C1 segment of cervical spinal cord (tissue), 14 donors: ENCODE results near the gene HSF2BP.
"Not testable (repeated sequence)": the region's sequence is repeated elsewhere in the genome, so short reads cannot be mapped to it uniquely, and the experiment has no call there.

Source experiments
- DNase-seq, 14 donors: peaks; one replicate each; lab custom pipeline; 2025; lab: John Stamatoyannopoulos, UW

The HSF2BP gene

DNA sequence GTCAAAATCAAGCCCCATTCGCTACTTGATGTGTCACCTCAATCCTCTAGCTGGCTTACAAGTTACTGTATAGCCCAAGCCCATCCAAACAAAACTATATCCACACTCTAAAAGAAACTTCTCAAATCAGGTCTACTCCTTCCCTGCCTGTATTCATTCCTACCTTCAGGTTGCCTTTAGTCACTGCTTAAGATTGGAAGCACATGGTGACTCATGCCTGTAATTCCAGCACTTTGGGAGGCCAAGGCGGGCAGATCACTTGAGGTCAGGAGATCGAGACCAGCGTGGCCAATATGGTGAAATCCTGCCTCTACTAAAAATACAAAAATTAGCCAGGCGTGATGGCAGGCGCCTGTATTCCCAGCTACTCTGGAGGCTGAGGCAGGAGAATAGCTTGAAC lies 7.4 kb downstream of the HSF2BP start:
- DNase-seq: not testable (repeated sequence)

DNA sequence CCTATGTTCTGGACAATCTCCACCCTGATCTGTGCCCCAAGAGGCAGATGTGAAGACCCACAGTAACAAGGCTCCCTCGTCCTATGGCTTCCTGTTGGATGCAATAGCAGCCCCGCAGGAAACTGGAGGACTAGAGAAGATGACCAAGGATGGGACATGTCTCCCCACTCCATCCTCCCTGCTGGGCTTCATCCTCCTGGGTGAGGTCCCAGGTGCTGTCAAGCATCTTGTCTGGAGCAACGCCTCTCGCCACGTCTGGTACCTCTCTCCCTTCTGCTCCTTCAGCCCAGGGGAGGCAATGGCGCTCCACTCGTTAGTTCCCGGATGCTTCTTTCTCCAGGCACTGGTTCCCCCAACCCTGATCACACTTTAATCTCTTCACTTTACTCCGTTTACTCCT lies 11.1 kb downstream of the HSF2BP start:
- no peak for DNase-seq

DNA sequence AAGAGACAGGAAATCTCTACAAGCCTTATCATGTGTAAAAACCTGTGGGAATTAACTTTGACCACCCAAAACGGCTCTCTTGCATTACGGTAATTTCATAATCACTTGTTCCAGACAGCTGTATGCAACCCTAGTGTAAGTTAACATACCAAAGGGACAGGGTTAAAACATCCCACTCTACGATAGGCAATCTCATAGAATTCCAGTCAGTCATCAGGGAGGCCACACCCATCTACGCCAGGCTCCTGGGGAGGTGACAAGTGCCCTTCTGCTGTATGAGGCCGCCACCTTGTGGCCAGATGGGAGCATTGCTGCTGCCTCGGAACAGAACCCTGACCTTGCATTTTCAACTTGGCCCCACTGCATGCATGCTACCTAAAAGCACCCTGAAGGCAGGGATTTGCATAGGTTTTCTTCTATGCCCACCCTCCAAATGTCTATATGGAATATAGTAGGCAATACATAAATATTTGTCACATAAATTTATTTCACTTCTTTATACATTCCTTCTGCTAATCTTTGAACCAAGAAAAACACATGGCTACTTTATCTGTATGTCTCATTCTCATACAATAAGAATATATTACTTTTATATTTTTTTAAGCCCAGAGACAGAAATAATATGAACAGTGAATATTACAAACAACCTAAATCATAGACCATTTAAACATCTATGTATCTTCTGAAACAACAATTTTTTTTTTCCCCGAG lies 12.6 kb downstream of the HSF2BP start:
- DNase-seq: peak; percentile 4 to 82 (median 69)

DNA sequence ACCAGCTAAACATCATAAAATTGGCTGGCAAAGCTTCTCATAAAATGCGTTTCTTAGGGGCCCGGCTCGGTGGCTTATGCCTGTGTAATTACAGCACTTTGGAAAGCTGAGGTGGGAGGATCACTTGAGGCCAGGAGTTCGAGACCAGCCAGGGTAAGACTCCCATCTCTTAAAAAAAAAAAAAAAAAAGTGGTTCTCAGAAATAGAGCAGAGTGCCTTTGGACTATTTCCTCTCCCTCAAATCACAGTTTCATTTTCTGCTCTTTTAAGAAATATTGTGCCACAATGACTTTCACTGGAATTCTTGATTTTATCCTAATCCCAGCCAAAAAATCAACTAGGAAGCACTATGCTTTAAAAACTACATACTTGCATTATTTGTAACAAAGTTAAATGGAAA lies 13.3 kb downstream of the HSF2BP start:
- no peak for DNase-seq

DNA sequence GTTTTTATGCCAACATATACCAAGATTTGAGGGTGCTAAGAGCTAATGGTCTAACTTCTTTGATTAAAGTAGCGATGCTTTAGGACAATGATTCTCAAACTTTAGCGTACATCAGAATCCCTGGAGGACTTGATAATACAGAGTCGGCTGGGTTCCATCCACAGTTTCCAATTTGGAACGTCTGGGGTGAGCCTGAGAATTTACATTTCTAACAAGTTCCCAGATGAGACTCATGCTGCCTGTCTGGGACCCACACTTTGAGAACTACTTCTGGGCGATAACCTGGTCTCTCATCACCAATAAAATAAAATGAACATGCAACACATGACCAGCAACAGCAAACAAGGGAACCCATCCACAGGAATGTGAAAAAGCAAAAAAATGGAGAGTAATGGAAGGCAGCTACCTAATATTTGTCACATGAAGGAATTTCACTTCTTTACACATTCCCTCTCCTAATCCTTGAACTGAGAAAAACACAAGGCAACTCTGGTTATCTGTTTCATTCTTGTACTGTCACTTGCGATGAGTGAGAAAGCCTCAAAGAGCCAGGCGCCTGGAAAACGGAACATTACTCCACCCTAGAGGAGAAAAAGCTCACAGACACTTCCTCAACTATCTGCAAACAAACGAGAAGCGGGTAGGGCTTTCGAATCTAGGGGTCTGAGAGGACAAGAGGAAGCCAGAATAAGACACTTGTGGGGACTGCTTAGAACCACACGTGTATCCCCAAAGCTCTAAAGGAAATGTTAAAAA lies 14.0 kb downstream of the HSF2BP start:
- DNase-seq: peak in 5 of 14 donors; percentile 5 to 23 (median 15)

DNA sequence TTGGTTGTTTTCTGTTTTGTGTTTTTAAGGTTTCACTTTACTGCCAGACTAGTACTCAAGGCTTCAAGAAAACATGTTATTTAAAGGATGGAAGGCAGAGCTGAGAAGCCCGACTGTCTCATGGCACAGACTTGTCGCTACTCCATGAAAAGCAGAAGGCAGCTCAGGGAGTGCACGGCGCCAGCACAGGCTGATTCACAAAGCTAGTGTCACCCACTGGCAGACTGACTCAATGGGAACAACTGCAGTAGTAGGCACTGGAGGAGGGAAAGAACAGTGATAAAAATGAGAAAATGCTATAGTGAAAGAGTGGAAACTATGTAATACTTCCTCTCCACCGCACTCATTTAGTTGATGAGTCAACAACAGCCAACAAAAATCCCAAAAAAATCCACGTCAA lies 14.7 kb downstream of the HSF2BP start:
- no peak for DNase-seq

DNA sequence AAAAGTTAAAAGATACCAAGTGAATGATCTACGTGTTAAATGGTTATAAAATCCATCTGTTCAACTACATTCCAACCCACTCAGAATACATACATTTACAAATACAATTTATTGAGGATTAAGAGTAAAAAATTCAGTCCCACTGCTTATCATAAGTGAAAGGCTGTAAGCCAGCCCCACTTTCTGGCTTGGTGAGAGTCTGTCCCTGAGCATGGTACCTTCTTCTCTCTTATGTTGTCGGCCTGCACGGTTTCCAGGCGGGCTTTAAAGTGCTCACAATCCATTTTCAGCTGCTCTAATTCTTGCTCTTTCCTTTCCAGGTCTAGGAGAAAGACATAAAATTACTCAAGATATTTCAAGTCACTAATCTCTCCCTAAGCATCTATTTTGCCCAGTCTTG lies 15.2 kb downstream of the HSF2BP start:
- no peak for DNase-seq

DNA sequence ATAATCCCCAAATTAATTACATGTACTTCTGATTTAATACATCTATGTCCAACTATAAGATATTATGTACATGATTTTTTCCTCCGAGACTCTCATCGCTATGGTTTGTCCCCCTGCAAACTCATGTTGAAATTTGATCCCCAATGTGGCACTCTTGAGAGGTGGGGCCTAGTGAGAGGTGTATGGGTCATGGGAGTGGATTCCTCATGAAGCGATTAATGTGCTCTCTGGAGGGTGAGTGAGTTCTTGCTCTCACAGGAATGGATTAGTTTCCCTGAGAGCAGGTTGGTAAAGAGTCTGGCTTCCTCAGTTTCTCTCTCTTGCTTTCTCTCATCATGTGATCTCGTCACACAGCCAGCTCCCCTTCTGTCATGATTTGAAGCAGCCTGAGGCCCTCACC lies 16.1 kb downstream of the HSF2BP start:
- DNase-seq: no peak

DNA sequence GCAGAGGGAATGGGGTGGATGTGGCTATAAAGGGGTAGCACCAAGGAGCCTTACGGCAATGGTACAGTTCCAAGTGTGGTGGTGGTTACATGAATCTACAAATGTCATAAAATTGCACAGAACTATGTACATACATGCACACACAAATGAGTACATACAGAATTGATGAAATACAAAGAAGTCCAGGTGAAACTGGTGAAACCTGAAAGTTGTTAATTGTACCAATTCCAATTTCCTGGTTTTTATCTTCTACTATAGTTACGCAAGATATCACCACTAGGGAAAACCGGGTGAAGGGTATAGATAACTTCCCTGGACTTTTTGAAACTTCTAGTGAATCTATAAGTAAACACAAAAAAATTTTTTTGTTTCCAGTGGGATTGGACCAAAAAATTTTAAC lies 18.9 kb downstream of the HSF2BP start:
- DNase-seq: no peak

DNA sequence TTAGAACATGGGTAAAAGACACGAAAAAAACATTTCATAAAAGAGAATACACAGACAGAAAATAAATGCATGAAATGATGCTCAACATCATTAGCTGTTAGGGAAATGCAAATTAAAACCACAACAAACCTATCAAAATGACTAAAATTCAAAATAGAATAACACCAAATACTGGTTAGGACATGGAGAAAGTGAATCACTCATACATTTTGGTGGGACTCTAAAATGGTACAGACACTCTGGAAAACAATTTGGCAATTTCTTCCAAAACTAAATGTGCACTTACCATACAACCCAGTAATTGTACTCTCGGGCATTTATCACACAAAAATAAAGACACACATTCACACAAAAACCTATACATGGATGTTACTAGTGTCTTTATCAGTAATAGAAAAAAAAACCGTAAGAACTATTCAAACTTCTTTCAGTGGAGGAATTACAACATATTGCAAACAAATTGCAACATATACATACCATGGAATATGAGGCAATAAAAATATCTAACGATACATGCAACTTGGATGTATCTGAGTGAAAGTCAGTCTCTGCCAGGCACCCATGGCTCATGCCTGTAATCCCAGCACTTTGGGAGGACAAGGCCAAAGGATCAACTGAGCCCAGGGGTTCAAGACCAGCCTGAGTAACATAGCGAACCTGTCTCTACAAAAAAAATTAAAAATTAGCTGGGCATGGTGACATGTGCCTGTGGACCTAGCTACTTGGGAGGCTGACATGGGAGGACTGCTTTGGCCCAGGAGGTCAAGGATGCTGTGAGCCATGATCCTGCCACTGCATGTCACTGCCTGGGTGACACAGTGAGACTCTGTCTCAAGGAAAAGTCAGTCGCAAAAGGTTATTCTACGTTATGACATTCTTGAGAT lies 19.6 kb downstream of the HSF2BP start:
- no peak for DNase-seq

DNA sequence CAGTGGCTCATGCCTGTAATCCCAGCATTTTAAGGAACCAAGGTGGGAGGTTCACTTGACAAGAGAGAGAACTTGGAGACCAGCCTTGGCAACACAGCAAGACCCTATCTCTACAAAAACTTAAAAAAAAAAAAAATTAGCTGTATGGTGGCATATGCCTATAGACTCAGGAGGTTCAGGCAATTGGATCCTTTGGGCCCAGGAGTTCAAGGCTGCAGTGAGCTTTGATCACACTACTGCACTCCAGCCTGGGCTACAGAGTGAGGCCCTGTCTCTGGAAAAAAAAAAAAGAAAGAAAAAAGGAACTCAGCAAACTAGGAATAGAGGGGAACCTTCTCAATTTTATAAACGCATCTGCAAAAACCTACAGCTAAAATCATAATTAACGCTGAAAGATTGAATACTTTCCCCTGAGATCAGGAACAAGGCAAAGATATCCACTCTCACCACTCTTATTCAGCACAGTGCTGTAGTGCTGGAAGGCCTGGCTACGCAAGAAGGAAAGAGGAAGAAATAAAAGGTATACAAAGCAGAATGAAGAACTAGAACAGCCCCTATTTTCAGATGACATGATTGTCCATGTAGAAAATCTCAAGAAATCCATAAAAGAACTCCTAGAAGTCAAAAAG lies 21.6 kb downstream of the HSF2BP start:
- DNase-seq: no peak

DNA sequence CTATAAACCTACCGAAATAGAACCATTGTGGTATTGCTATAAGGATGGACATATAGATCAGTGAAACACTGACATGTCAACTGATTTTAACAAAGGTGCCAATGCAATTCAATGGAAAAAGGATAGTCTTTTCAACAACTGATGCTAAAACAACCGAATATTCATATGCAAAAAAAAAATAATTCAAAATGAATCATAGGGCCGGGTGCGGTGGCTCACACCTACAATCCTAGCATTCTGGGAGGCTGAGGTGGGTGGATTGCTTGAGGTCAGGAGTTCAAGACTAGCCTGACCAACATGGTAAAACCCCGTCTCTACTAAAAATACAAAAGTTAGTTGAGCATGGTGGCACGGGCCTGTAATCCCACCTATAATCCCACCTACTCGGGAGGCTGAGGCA lies 23.9 kb downstream of the HSF2BP start:
- no peak for DNase-seq

DNA sequence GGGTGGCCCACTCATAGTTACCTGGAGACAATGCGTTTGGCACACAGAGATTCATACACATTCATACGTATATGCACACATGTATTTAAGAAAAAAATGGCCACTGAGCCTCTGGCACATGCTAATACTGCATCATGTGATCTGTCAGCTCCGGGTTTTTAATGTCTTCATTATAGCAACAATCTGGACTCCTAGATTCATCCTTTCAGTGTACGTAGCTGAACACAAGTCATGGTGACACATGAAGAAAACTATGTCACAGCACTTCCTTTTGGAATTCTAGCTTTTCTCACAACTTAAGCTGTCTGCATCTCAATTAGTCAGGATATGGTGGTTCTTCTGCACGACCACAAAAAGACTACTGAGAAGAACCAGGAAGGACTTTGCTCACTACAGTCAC lies 24.7 kb downstream of the HSF2BP start:
- no peak for DNase-seq

DNA sequence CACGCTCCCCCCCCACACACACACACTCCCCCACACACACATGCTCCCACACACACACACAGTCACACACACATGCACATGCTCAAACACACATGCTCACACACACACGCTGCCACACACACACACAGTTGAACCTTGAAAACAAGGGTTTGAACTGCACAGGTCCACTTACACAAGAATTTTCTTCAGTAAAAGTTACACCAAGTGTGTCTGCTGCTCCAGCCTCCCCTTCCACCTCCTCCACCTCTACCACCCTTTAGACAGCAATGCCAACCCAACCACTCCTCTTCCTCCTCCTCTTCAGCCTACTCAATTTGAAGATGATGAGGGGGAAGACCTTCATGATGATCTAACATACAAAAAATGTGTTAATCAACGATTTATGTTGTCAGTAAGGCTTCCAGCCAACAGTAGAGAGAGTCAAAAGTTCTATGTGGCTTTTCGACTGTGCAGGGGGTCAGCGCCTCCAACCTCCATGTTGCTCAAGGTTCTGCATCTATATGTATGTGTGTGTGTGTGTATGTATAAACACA lies 26.8 kb downstream of the HSF2BP start:
- no peak for DNase-seq

DNA sequence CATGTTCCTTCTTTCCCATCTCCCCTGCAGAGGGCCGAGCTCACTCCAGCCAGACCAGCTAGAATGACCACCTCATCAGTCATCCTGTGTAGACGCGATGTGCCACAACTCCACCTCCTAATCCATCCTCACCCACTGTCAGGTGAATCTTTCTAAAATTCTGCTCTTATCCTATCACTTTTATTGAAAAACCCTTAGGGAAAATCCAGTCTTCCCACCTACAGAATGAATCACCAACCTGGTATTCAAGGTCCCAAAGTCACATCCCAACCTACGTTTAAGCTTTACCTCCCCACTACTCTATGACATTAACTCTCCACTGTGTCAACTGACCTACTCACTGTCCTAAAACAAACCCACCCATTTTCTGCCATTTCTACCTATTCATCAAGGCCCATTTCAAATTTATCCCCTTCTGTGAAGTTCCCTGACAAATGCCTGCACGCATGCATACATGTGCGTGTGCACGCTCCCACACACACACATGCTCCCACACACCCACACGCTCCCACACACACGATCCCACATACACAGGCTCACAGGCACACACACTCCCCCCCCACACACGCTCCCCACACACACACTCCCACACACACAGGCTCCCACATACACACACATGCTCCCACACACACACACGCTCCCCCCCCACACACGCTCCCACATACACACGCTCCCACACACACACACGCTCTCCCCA lies 27.7 kb downstream of the HSF2BP start:
- no peak for DNase-seq

DNA sequence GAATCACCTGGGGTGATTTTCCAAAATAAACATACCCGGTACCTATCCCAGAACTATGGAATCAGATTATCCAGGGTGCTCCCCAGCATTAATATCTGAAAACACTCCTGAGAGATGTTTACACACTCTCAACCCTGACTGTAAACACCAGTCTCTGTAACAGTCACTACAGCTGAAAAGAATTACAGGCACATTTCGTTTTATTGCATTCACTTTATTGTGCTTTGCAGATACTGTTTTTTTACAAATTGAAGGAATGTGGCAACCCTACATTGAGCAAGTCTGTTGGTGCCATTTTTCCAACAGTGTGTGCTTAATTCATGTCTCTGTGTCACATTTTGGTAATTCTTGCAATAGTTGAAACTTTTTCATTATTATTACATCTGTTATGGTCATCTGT lies 31.8 kb downstream of the HSF2BP start:
- DNase-seq: no peak

DNA sequence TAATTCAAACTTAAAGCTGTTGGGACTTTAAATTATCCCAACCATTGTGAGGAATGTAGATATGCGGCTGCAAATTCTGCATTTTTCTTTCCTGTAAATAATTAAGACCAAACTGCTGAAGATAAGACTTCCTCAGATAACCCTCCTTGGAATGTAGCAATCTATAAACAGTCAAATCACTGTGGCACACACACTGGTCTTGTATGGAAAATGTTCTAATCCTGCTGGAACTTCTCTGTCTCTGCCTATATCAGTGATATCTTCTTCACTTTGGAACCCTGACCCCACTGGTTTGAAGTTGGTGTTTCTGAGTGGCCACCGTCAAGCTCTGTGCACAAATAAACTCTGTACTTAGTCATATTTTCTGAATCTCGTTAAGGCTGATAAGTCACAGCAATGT lies 32.9 kb downstream of the HSF2BP start:
- no peak for DNase-seq

DNA sequence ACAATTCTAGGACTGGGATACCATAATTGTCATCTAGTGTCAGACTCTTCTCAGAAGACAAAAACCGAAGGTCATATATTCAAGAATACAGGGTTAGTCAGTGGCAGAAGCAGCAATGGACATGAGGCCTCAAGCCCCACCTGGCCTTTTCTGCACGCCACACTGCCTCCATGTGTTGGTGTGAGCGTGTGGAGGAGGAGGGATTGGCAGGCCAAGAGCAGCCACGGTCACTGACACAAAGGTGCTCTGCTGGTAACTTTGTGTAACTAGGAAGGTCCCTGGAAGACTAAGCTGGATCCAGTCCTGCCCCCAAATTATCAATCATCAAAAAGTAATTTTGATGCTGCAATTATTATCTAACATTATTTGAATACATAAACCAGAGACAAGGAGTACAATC lies 34.9 kb downstream of the HSF2BP start:
- DNase-seq: no peak

DNA sequence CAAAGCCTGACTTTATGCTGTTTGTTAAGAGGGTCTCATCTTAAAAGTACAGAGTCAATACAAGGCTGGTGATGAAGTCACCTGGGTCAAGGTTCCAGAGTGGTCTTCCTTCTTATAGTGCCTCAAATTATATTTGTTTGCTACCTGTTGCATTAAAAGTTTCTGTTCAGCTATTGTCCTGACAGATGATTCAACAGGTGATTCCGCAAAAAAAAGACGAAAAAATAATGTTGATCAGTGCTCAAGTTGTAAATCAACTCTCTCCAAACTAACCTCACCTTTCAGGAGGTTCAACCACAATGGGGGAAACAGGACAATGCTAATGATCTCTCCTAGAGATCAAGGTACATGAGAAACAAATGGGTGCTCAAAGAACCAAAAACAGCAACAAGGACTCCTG lies 35.7 kb downstream of the HSF2BP start:
- no peak for DNase-seq

DNA sequence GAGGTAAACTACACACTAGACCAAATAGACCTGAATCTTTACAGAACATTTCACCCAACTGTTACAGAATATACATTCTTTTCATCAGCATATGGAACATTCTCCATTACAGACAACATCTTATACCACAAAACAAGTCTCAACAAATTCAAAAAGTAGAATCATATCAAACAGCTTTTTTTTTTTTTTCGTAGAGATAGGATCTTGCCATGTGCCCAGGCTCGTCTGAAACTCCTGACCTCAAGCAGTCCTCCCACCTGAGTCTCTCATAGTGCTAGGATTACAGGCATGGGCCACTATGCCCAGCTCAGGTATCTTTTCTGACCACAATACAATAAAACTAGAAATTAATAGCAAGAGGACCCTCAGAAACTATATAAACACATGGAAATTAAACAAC lies 36.5 kb downstream of the HSF2BP start:
- DNase-seq: no peak

DNA sequence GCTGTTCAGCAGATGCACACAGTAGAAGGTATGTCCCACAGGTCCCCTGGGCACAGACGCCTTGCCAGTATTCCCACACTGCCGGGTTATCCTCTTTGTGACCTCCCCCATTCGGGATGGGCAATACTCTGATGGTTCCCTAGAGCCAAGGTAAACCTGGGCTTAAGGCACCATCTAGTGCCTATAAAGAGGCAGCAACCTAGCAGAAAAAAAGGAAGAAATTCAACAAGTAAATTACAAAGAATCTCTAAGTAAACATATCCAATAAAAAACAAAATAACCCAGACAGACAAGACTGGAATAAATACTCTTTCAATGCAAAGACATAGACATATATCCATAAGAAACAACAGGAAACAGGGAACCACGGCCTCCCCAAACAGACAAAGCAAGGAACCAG lies 39.4 kb downstream of the HSF2BP start:
- no peak for DNase-seq
